HG03439 (cell line): ENCODE data around the gene TREX2.

Experiments
- ATAC-seq: cut with Tn5 transposase; IDR thresholded peaks from one replicate; pipeline ENCODE4 v1.9.1; 2021; ENCODE audit warnings: mild to moderate bottlenecking, moderate library complexity; ENCODE audit not compliant: unreplicated experiment

Gene TREX2

GRCh38 chrX:153445856-153446635 is at the start of gene TREX2:
Gene TREX2, minus strand, starts transcription at chrX:153446056. Its CDS starts 626 bp downstream, at chrX:153445430.
- ATAC-seq, result no peak

GRCh38 chrX:153495362-153495751 is 49.5 kb upstream of the TREX2 start:
- ATAC-seq, result no peak

GRCh38 chrX:153494541-153495361 is 48.9 kb upstream of the TREX2 start, which contains the start of gene BGN:
Gene BGN, plus strand, starts transcription at chrX:153494980. Its CDS starts 9,652 bp downstream, at chrX:153504632.
- ATAC-seq, result no peak

- no peak for ATAC-seq
Observed at GRCh38 chrX:153494061-153494460, 48.2 kb upstream of the TREX2 start.

GRCh38 chrX:153493085-153493484 is 47.2 kb upstream of the TREX2 start:
- no peak for ATAC-seq

GRCh38 chrX:153492543-153492942 is 46.7 kb upstream of the TREX2 start:
- ATAC-seq, result no peak

- no peak for ATAC-seq
Observed at GRCh38 chrX:153491918-153492317, 46.1 kb upstream of the TREX2 start.

GRCh38 chrX:153491351-153491914 is 45.6 kb upstream of the TREX2 start:
- ATAC-seq, result no peak

GRCh38 chrX:153490217-153490930 is 44.5 kb upstream of the TREX2 start:
- ATAC-seq, result no peak

GRCh38 chrX:153488231-153488914 is 42.5 kb upstream of the TREX2 start:
- no peak for ATAC-seq

GRCh38 chrX:153487590-153488071 is 41.8 kb upstream of the TREX2 start:
- ATAC-seq, result no peak

- no peak for ATAC-seq
Observed at GRCh38 chrX:153486171-153486570, 40.3 kb upstream of the TREX2 start.

- no peak for ATAC-seq
Observed at GRCh38 chrX:153485396-153486080, 39.7 kb upstream of the TREX2 start.

- ATAC-seq, result no peak
Observed at GRCh38 chrX:153482376-153483015, 36.6 kb upstream of the TREX2 start.

GRCh38 chrX:153481043-153481442 is 35.2 kb upstream of the TREX2 start:
- ATAC-seq, result no peak

- no peak for ATAC-seq
Observed at GRCh38 chrX:153478746-153479145, 32.9 kb upstream of the TREX2 start.

GRCh38 chrX:153477901-153478300 is 32.0 kb upstream of the TREX2 start:
- no peak for ATAC-seq

GRCh38 chrX:153477364-153477857 is 31.6 kb upstream of the TREX2 start:
- no peak for ATAC-seq
